ENCODE results near the gene SULF2.

The SULF2 gene

DNA sequence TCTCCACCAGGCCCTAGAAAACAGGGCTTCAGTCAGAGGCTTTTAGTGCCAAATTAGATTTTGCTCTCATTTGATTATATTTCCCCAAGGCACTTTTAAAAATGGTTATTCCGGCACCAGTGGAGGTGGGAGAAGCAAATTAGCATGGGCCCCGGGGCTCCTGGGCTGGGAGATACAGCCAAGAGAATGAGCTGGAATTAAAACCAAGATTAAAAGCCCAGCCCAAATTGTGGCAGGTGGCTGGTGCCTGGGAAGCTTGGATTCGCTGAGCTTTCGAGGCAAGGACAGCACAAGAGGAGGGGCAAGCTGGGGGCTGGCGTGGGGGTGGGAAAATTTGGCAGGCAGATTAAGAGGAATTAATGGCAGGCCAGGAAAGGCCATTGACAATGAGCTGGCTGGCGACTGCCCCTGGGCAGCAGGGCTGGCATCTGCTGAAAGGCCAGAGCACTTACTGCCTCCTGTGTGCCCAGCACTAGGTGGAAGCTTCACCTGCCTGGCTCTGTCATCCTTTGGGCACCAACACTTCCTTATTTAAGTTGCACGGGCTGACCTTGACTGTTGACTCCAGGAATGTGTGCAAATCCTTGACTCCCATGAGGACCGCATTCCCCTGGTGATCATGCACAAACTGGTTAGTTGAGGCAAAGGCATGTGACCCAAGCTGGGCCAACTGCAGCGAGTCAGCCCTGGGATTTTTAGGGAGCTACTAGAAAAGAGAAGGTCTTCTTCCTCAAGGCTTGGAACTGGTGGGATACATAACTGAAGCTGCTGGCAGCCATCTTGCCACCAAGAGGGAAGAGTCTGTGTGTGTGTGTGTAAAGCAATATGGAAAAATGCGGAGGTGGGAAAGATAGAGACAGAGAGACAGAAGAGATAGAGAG lies 76.1 kb downstream of the SULF2 start:
- Histone ChIP-seq H3K36me3 (replicated peaks) (no peaks in the 10 kb centered on the region), H3K27me3 (replicated peaks) (no peaks in the 10 kb centered on the region), H3K4me3 (ENCODE audit: low read depth, low read length) (no peak overlapping the region), H3K27ac (no peak overlapping the region)
- in situ Hi-C loops (cut with HindIII; ENCODE audit: low pct_ligation_motif_present, low sequenced_read_pairs) = no loop called here
- TF ChIP-seq, protein P1, sequence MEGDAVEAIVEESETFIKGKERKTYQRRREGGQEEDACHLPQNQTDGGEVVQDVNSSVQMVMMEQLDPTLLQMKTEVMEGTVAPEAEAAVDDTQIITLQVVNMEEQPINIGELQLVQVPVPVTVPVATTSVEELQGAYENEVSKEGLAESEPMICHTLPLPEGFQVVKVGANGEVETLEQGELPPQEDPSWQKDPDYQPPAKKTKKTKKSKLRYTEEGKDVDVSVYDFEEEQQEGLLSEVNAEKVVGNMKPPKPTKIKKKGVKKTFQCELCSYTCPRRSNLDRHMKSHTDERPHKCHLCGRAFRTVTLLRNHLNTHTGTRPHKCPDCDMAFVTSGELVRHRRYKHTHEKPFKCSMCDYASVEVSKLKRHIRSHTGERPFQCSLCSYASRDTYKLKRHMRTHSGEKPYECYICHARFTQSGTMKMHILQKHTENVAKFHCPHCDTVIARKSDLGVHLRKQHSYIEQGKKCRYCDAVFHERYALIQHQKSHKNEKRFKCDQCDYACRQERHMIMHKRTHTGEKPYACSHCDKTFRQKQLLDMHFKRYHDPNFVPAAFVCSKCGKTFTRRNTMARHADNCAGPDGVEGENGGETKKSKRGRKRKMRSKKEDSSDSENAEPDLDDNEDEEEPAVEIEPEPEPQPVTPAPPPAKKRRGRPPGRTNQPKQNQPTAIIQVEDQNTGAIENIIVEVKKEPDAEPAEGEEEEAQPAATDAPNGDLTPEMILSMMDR (IDR thresholded peaks at IDR 0.05; ENCODE audit: low read depth, low read length, missing control alignments) = no peak
- DNase-seq = no peak

DNA sequence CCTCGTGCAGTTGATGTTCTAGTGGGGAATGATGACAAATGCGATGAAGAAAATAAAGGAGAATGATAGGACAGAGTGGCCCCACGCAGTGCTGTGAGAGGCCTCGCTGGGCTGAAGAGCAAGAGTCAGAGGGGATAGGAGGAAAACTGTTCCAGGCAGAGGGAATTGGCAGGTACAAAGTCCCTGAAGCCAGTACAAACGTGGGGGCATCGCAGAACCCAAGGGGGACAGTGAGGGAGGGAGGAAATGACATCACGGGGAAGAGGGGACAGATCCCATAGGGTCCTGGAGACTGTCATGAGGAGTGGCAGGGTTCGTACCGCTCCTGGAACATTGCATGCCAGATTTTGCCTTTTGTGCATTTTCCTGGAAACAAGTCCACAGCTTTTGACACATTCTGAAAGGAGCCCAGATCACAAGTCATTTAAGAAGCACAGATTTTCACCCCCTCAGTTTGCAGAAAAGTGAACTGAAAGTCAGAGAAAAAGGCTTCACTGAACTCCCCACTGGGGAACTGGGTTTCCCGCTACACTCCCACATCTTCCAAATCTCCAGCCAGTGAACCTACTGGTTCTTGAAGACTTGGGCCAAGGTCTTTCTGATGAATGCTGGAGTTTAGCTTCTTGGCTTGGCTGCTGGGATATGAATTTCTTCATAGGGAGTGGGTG lies 77.0 kb downstream of the SULF2 start:
- Histone ChIP-seq H3K36me3 (replicated peaks) (no peaks in the 10 kb centered on the region), H3K27me3 (replicated peaks) (no peaks in the 10 kb centered on the region), H3K4me3 (ENCODE audit: low read depth, low read length) (no peak overlapping the region), H3K27ac (no peak overlapping the region)
- in situ Hi-C loops (cut with HindIII; ENCODE audit: low pct_ligation_motif_present, low sequenced_read_pairs) = no loop called here
- DNase-seq = no peak
- TF ChIP-seq, protein P1 (IDR thresholded peaks at IDR 0.05; ENCODE audit: low read depth, low read length, missing control alignments) = no peak

DNA sequence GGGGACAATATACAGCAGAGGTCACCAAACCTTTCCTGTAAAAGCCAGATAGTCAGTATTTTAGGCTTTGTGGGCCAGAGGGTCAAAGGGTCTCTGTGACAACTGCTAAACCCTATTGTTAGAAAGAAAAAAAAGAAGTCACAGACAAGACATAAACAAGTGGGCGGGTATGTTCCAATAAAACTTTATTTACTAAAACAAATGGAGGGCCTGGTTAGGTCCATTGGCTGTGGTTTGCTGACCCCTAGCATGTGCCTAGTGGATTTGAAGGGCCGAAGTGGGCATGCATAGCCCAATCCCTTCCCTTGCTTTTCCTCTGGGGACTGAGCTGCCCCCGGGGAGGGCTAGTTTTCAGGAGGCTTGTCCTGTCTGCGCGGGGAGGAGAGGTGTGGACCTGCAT lies 78.9 kb downstream of the SULF2 start:
- in situ Hi-C loops (cut with HindIII; ENCODE audit: low pct_ligation_motif_present, low sequenced_read_pairs) = no loop called here
- Histone ChIP-seq H3K27ac (no peak overlapping the region), H3K4me3 (ENCODE audit: low read depth, low read length) (no peak overlapping the region), H3K36me3 (replicated peaks) (no peaks in the 10 kb centered on the region), H3K27me3 (replicated peaks) (no peaks in the 10 kb centered on the region)
- TF ChIP-seq, protein P1 (IDR thresholded peaks at IDR 0.05; ENCODE audit: low read depth, low read length, missing control alignments) = no peak
- no peak for DNase-seq

DNA sequence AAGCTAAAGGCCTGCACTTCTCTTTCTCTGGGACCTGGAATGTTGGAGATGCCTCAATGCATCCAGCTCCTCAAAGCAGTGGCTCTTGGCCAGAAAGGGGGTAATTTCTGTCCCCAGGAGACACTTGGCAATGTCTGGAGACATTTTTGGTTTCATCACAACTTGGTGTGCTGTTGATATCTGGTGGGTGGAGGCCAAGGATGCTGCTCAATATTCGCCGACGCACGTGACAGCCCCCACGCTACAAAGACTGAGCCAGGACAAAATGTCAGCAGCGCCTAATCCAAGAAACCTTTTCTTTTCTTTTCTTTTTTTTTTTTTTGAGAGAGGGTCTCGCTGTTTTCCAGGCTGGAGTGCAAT lies 79.8 kb downstream of the SULF2 start:
- H3K4me3 ChIP-seq (ENCODE audit: low read depth, low read length) = no peak overlapping the region
- no peaks in the 10 kb centered on the region for H3K27me3 ChIP-seq (replicated peaks)
- no peaks in the 10 kb centered on the region for H3K36me3 ChIP-seq (replicated peaks)
- TF ChIP-seq, protein P1 (IDR thresholded peaks at IDR 0.05; ENCODE audit: low read depth, low read length, missing control alignments) = no peak
- no peak overlapping the region for H3K27ac ChIP-seq
- in situ Hi-C loops (cut with HindIII; ENCODE audit: low pct_ligation_motif_present, low sequenced_read_pairs) = no loop called here
- DNase-seq = no peak

DNA sequence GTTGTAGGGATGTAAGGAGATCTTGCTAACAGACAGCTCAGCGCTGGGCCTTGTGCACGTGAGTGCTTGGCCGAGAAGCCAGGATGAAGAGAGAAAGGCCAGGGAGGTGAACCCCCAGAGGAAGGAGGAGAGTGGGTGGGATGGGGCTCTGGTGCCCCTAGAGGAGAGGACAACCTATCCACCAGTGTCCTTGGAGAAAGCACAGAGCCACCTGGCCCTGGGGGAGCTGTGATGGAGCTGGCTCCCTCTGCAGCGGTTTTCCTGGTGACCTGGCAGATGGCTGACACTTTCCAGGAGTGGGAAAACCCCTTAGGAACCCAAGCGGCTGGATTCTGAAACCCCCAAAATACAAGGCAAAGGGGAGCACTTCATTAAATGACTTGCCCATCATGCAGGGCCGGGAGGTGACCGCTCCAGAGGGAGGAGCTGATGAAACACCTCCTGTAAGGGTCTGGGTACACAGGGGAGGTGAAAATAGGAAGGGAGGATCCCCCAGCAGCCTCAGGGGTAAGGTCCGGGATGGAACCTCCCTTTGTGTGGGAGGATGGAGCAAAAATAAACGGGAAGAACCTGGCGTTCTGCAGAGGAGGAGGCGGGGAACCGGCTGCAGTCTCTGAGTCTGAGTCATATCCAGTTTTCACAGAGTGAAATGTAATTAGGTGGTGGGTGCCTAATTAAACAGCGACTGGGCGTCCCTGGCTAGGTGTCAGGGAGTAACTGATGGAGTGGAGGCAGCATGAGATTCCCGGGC lies 80.4 kb downstream of the SULF2 start:
- TF ChIP-seq, protein P1 (IDR thresholded peaks at IDR 0.05; ENCODE audit: low read depth, low read length, missing control alignments) = no peak
- Histone ChIP-seq H3K4me3 (ENCODE audit: low read depth, low read length) (no peak overlapping the region), H3K27me3 (replicated peaks) (no peaks in the 10 kb centered on the region), H3K27ac (no peak overlapping the region), H3K36me3 (replicated peaks) (no peaks in the 10 kb centered on the region)
- no peak for DNase-seq
- in situ Hi-C loops (cut with HindIII; ENCODE audit: low pct_ligation_motif_present, low sequenced_read_pairs) = no loop called here
